HG03342 (cell line): ENCODE results near the gene NCS1.

Experiments
- ATAC-seq: cut with Tn5 transposase; IDR thresholded peaks from one replicate; pipeline ENCODE4 v1.9.1; 2021; ENCODE audit warnings: mild to moderate bottlenecking, moderate library complexity; ENCODE audit not compliant: unreplicated experiment

NCS1 gene

GRCh38 chr9:130284690-130285089 lies 112.5 kb downstream of the NCS1 start:
- no peak for ATAC-seq

GRCh38 chr9:130285271-130285670 lies 113.1 kb downstream of the NCS1 start:
- ATAC-seq = no peak

- ATAC-seq = no peak
These were observed 114.0 kb downstream of the NCS1 start for GRCh38 chr9:130286072-130286770.
